Measurements from ENCODE around the gene DACT1.
A peak's percentile ranks its signal among the peaks of the same experiment; 100 is the strongest.

Gene DACT1

DNA sequence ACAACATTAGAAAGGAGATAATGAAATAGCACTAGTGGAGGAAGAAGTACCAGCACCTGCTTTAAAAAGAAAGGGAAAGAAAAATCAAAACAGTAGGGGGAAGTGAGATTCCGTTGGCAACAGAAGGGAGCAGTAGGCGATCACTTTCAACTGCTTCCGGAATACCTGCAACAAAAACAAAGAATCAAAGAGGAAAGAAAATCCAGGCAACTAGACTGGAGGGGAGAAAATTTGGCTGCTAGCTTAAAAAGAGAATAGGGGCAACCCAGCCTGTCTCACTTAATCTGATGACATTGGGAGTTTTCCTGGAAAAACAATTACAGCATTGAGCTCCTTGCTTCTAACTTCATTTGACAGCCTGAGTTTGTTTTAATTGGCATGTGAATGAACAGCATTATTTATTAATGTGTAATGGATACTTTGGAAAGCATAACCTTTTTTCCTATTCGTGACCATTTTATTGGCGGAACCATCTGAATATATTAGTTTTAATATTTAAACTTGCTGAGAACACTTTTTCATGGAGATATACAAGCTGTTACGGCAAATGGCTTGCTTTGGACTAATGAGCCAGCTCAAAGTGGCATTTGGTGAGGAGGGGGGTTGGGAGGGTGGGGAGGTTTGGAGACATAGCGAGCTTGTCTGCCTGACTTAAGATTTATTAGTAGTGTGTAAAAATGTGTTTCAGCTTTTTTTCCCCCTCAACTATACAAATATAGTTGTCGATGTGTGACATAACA lies 2.5 kb upstream of the DACT1 start:
- no peak overlapping the region for H3K4me3 ChIP-seq (ENCODE audit: low read depth, low read length)
- TF ChIP-seq, protein P1, sequence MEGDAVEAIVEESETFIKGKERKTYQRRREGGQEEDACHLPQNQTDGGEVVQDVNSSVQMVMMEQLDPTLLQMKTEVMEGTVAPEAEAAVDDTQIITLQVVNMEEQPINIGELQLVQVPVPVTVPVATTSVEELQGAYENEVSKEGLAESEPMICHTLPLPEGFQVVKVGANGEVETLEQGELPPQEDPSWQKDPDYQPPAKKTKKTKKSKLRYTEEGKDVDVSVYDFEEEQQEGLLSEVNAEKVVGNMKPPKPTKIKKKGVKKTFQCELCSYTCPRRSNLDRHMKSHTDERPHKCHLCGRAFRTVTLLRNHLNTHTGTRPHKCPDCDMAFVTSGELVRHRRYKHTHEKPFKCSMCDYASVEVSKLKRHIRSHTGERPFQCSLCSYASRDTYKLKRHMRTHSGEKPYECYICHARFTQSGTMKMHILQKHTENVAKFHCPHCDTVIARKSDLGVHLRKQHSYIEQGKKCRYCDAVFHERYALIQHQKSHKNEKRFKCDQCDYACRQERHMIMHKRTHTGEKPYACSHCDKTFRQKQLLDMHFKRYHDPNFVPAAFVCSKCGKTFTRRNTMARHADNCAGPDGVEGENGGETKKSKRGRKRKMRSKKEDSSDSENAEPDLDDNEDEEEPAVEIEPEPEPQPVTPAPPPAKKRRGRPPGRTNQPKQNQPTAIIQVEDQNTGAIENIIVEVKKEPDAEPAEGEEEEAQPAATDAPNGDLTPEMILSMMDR (IDR thresholded peaks at IDR 0.05; ENCODE audit: low read depth, low read length, missing control alignments) = no peak
- DNase-seq (ENCODE audit: low read depth) = no peak

DNA sequence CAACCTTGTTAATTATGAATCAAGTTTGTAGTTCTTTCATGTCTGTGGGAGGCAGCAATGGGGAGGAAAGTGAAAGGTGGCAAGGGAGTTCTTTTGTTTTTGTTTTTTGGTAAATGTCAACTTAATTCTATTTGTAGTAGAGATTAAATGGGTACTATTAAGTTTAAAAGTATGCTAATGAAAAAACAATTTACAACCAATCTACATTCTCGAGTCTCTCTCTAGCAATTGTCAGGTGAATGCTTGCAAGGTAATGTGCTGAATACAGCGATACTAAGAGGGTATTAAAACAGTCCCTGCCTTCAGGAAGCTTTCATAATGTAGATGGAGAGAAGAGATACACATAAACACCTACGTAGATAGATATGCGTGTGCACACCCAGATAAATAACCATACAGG lies 1.6 kb upstream of the DACT1 start:
- no peak for DNase-seq (ENCODE audit: low read depth)
- no peak overlapping the region for H3K4me3 ChIP-seq (ENCODE audit: low read depth, low read length)

DNA sequence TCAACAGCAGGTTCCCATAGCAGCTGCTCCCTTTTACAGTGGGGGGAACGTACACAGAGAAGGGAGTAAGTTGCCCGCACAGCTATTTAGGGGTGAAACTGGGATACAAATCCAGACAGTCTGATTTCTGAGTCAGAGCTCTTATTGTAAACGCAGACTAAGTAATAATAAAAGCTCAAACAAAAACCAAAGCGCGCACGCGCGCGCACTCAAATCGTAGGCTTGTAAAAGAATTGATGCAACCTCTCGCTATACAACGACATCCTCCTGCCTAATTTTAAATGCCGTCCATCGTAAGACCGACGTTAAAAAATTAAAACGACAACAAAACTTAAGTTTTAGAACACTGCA lies 747 bp upstream of the DACT1 start:
- no peak for DNase-seq (ENCODE audit: low read depth)
- TF ChIP-seq, protein P1 (IDR thresholded peaks at IDR 0.05; ENCODE audit: low read depth, low read length, missing control alignments) = no peak
- peak overlapping the region; percentile 61 for H3K4me3 ChIP-seq (ENCODE audit: low read depth, low read length)

More for the DNA sequence above, 1.6 kb upstream of the DACT1 start:
- TF ChIP-seq, protein P1 (IDR thresholded peaks at IDR 0.05; ENCODE audit: low read depth, low read length, missing control alignments) = no peak

- TF ChIP-seq, protein P1 (IDR thresholded peaks at IDR 0.05; ENCODE audit: low read depth, low read length, missing control alignments) = no peak
- H3K4me3 ChIP-seq (ENCODE audit: low read depth, low read length) = peak overlapping the region; percentile 61
- no peak for DNase-seq (ENCODE audit: low read depth)
Measured at GRCh38 chr14:58638231-58639197, 752 bp downstream of the DACT1 start.

DNA sequence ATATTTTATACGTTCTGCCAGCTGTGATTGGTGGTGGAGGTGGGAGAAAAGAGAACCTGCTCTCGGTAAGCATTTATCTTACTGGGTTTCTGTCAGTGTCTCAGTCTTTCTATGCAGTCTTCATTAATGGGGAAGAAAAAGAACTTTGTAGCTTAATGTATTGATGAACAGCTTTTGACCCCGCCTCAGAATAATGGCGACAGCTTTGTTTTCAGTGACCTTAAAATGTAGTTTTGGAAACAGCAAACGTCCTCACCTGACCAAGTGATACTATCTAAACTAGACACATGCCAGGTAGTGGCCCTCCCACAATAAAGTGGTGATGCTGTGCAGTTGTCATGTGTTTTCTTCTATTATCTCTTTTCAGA lies 1.4 kb downstream of the DACT1 start:
- H3K4me3 ChIP-seq (ENCODE audit: low read depth, low read length) = no peak overlapping the region; the same call in 1 of the 2 replicates
- no peak for DNase-seq (ENCODE audit: low read depth)
- TF ChIP-seq, protein P1 (IDR thresholded peaks at IDR 0.05; ENCODE audit: low read depth, low read length, missing control alignments) = no peak

DNA sequence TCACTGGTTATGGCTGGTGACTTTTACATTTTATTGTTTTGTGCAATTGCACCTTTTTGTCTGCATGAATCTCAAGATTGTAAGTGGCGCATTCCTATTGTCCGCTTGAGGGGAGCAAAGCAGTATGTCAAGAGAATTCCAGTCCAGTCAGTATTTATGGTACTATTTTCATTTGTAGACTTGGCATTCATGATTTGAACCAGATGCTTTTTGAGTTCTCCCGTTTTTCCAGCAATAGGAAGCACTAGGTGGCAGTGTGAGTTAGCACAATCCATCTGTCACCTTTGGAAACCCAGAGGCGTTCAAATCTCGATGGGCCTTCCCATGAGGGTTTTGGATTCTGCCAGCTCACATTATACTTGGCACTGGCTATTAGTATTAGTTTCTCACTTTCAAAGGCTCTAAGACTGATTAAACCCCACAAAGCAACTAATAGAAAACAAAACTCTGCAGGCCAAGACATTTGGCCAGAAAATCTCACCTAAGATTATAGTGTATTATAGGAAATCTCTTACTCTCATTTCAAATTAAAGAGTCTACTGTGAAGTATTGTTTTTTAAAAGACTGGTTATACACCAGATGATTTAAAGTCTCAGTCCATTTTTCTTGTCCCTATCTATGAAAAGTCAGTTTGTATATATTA lies 2.2 kb downstream of the DACT1 start:
- TF ChIP-seq, protein P1 (IDR thresholded peaks at IDR 0.05; ENCODE audit: low read depth, low read length, missing control alignments) = peak; percentile 46
- no peak for DNase-seq (ENCODE audit: low read depth)
- no peak overlapping the region for H3K4me3 ChIP-seq (ENCODE audit: low read depth, low read length)
